Rectal smooth muscle tissue (tissue), 1 donor: ENCODE results near the gene KCTD1.
"Not testable (repeated sequence)": the region's sequence is repeated elsewhere in the genome, so short reads cannot be mapped to it uniquely, and the experiment has no call there.

Source experiments
- H3K27ac ChIP-seq: one replicate; pipeline ENCODE4 v1.7.0; 2013; ENCODE audit warnings: low read depth, low read length, inconsistent platforms
- H3K27me3 ChIP-seq: one replicate; pipeline ENCODE4 v1.7.0; 2013; ENCODE audit warnings: low read length; ENCODE audit not compliant: control insufficient read depth, insufficient read depth
- H3K36me3 ChIP-seq: one replicate; pipeline ENCODE4 v1.7.0; 2013; ENCODE audit warnings: low read length; ENCODE audit not compliant: control insufficient read depth, insufficient read depth
- H3K4me1 ChIP-seq: one replicate; pipeline ENCODE4 v1.7.0; 2013; ENCODE audit warnings: low read length; ENCODE audit not compliant: control insufficient read depth, insufficient read depth
- H3K4me3 ChIP-seq: one replicate; pipeline ENCODE4 v1.7.0; 2013; ENCODE audit warnings: low read length
- H3K9ac ChIP-seq: one replicate; pipeline ENCODE4 v1.7.0; 2013; ENCODE audit warnings: low read length

KCTD1 gene

GRCh38 chr18:26454616-26455015 is 93.7 kb downstream of the KCTD1 start:
- no peaks in the 10 kb centered on the region for H3K27me3 ChIP-seq
- H3K4me1 ChIP-seq = no peaks in the 10 kb centered on the region
- no peaks in the 10 kb centered on the region for H3K36me3 ChIP-seq
- H3K27ac ChIP-seq = no peak overlapping the region
- no peak overlapping the region for H3K4me3 ChIP-seq
- H3K9ac ChIP-seq = no peak overlapping the region

DNA sequence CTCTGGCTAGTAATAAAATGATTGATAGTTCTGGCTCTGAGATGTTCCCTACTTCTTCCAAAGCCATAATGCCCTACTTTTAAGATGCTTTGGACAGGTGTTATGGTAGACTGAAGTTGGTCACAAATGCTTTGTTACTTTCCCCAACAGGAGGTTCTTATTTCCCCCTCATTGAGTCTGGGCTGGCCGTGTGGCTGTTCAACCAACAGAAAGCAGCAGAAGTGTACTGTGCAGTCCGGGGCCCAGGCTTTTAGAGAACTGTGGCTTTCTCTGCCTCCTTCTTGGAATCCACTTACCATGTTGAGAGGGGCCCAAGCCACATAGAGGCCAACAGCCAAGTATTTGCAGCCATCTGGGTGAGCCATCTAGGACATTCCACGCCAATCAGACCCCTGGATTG is 94.2 kb downstream of the KCTD1 start:
- no peaks in the 10 kb centered on the region for H3K4me1 ChIP-seq
- no peak overlapping the region for H3K27ac ChIP-seq

DNA sequence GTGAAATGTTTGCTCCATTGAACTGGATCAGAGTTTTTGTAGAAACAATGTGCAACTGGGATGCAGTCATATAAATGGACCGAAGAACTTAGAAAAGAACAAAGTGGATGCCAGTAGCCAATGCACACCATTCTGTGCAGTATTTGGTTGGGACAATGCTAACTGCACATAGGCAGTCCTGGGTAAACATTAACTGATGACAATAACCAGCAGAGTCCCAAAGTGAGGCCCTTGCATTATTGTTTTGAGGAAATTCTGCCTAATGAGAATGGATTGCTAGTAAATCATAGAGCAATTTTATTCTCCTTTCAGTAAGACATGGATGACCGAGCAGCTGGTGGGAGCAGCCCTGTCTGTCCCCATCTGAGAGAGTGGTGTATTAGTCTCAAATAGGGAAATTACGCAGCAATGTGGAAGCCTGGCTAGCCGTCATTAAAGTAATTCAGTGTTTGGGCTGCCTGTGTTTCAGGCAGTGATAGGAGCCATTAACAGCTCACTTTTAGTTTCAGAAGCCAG is 94.9 kb downstream of the KCTD1 start:
- no peak overlapping the region for H3K27ac ChIP-seq
- no peaks in the 10 kb centered on the region for H3K4me1 ChIP-seq
- H3K9ac ChIP-seq = no peak overlapping the region
- no peaks in the 10 kb centered on the region for H3K36me3 ChIP-seq
- no peaks in the 10 kb centered on the region for H3K27me3 ChIP-seq
- no peak overlapping the region for H3K4me3 ChIP-seq

More for the DNA sequence above, 94.2 kb downstream of the KCTD1 start:
- no peaks in the 10 kb centered on the region for H3K27me3 ChIP-seq
- no peak overlapping the region for H3K9ac ChIP-seq
- no peaks in the 10 kb centered on the region for H3K36me3 ChIP-seq
- no peak overlapping the region for H3K4me3 ChIP-seq

DNA sequence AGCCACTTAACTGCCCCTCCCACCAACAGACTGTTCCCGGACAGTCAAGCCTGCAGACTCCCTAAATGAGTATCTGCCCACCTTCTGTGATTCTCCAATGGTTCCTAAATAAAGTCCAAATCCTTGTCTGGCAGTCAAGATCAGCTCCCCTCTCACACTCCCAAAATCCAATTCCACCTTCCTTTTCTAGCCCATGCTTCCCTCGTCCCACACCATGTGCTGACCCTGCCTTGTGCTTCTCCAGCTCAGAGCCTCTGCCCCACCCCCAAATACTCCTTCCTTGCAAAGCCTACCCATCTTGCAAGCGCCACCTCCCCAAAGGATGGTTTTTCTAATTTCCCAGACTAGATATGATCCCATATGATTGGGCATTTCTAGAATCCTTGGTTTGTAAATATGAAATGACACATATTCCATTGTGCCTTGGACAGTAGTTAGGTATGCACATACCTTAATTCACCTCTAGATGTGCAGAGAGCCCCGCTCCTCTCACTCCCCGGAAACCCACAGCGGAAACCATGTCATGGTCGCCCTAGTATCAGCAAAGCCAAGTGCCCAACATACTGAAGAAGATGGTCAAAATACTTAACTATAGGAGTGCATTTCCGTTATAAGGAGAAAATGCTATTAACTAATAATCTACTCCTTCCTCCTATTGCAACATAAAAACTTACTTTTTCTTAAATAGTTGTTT is 97.2 kb downstream of the KCTD1 start:
- Histone ChIP-seq H3K27me3 (no peaks in the 10 kb centered on the region), H3K36me3 (no peaks in the 10 kb centered on the region), H3K4me3 (no peak overlapping the region), H3K9ac (no peak overlapping the region), H3K27ac (no peak overlapping the region), H3K4me1 (no peaks in the 10 kb centered on the region)

DNA sequence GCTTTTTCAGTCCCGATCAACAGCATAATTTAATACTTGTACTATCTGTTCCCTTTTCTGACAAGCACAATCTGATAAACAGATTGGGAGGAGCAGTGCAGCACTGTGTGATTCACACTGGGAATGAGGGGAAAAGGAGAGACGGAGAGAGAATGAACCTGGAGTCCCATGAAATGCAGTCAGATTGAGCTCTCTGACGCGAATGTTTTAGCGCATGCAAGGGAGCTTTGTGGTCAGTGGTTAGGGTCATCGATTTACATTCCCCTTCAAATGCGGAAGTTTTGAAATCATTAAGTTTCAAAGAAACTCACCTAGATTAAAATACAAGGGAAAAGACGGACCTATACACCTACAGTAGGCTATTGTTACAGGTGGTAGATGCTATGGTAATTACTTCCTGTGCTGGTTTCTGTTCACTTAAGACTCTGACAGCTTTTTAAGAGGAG is 99.6 kb downstream of the KCTD1 start:
- H3K4me3 ChIP-seq = no peak overlapping the region
- no peaks in the 10 kb centered on the region for H3K27me3 ChIP-seq
- no peak overlapping the region for H3K27ac ChIP-seq

DNA sequence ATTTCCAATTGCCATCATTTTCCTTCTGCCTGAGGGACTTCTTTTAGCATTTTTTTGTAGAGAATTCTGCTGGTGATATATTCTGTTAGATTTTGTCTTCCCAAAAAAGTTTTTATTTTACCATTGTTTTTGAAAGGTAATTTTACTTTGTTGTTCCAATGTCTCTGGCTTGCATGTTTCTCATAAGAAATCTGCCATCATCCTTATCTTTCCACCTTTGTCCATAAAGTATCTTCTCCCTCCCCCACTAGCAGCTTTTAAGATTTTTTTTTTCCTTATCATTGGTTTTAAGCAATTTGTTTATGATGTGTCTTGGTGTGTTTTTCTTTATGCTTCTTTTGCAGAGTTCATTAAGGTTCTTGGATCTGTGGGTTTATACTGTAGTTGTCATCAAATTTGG is 104.5 kb downstream of the KCTD1 start:
- H3K36me3 ChIP-seq = no peaks in the 10 kb centered on the region
- no peaks in the 10 kb centered on the region for H3K4me1 ChIP-seq
- H3K27me3 ChIP-seq = no peaks in the 10 kb centered on the region
- H3K9ac ChIP-seq = no peak overlapping the region
- H3K4me3 ChIP-seq = no peak overlapping the region
- H3K27ac ChIP-seq = no peak overlapping the region

More for the DNA sequence above, 99.6 kb downstream of the KCTD1 start:
- Histone ChIP-seq H3K36me3 (no peaks in the 10 kb centered on the region), H3K4me1 (no peaks in the 10 kb centered on the region), H3K9ac (no peak overlapping the region)

DNA sequence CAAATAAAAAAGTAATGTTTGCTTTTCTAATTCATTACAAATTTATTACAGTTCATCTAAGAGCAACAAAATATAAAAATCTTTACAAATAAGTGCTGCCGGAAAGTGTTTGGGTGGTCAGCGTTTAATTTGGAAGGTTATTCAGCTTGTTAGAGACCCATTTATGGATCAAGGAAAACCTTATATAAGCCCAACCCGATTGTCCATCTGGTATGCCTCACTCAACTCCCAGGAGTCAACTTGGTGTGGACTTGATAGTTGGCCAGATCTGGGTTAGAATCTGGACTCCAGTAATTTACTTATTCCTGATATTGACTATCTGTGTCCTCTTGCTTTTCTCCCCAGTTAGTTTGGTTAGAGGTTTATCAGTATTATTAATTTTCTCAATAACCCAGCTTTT is 106.2 kb downstream of the KCTD1 start:
- H3K27me3 ChIP-seq = no peaks in the 10 kb centered on the region
- H3K27ac ChIP-seq = no peak overlapping the region
- no peak overlapping the region for H3K9ac ChIP-seq
- no peaks in the 10 kb centered on the region for H3K4me1 ChIP-seq
- no peak overlapping the region for H3K4me3 ChIP-seq
- H3K36me3 ChIP-seq = no peaks in the 10 kb centered on the region

DNA sequence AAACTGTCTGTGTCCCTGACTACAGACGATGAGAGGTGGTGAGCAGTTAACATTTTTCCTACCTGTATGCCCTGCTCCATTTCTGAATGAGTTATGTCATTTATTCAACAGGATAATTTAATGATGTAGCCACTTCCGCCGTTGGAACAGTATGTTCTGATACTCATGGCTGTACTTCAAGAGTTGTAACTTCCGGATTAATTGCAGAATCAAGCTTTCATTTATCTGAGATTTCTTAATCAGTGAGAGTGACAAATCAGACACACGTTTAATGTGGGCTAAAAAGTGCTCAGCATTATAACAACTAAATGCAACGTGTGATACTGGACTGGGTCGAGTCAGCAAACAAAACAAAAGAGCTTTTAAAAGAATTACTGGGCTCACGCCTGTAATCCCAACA is 107.7 kb downstream of the KCTD1 start:
- Histone ChIP-seq H3K36me3 (no peaks in the 10 kb centered on the region), H3K27ac (no peak overlapping the region), H3K9ac (no peak overlapping the region), H3K4me1 (no peaks in the 10 kb centered on the region), H3K4me3 (no peak overlapping the region), H3K27me3 (no peaks in the 10 kb centered on the region)

DNA sequence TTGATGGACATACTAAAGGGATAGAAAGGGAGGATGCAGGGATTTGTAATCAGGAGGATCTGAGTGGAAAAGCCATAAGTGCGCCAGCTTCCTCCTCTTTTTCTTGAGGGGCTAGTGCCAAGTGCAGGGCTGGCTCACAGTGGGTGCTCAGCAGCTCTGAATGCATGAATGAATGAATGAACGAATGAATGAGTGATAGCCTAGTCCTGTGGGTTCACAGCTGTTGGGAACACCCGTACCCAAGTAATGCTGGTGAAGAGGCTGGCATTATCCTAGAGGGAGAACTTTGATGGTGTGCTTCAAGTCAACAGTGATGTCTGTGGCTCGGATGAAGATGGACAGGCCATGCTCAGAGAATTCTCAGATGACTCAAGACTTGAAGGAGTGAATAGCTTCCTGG is 108.8 kb downstream of the KCTD1 start:
- H3K9ac ChIP-seq = no peak overlapping the region
- H3K27ac ChIP-seq = no peak overlapping the region
- H3K4me3 ChIP-seq = no peak overlapping the region

DNA sequence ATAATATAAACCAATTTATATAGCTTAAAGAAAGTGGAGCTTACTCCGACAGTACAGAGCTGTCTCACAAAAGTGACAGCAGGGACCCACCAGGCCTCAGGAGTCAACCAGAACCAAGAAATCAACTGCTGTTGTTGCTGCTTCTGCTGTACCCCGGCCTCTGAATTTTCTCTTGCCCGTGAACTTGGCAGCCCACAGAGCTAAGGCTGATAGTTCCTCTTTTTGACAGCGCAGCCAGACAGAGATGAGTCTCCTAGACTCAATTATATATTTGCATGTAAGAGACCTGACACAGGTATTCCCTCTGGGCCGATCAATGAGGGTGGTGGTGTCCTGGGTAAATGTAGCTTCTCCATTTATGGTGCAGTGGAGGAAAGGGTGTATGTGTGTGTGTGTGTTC is 109.4 kb downstream of the KCTD1 start:
- H3K9ac ChIP-seq = no peak overlapping the region

More for the DNA sequence above, 108.8 kb downstream of the KCTD1 start:
- Histone ChIP-seq H3K36me3 (no peaks in the 10 kb centered on the region), H3K4me1 (no peaks in the 10 kb centered on the region), H3K27me3 (no peaks in the 10 kb centered on the region)

GRCh38 chr18:26437634-26438033 is 110.7 kb downstream of the KCTD1 start:
- H3K27ac ChIP-seq, H3K36me3 ChIP-seq, H3K4me1 ChIP-seq, H3K9ac ChIP-seq, H3K4me3 ChIP-seq, H3K27me3 ChIP-seq: not testable (repeated sequence)

More for the DNA sequence above, 109.4 kb downstream of the KCTD1 start:
- H3K4me3 ChIP-seq = no peak overlapping the region
- no peaks in the 10 kb centered on the region for H3K4me1 ChIP-seq
- H3K36me3 ChIP-seq = no peaks in the 10 kb centered on the region
- no peaks in the 10 kb centered on the region for H3K27me3 ChIP-seq
- no peak overlapping the region for H3K27ac ChIP-seq

DNA sequence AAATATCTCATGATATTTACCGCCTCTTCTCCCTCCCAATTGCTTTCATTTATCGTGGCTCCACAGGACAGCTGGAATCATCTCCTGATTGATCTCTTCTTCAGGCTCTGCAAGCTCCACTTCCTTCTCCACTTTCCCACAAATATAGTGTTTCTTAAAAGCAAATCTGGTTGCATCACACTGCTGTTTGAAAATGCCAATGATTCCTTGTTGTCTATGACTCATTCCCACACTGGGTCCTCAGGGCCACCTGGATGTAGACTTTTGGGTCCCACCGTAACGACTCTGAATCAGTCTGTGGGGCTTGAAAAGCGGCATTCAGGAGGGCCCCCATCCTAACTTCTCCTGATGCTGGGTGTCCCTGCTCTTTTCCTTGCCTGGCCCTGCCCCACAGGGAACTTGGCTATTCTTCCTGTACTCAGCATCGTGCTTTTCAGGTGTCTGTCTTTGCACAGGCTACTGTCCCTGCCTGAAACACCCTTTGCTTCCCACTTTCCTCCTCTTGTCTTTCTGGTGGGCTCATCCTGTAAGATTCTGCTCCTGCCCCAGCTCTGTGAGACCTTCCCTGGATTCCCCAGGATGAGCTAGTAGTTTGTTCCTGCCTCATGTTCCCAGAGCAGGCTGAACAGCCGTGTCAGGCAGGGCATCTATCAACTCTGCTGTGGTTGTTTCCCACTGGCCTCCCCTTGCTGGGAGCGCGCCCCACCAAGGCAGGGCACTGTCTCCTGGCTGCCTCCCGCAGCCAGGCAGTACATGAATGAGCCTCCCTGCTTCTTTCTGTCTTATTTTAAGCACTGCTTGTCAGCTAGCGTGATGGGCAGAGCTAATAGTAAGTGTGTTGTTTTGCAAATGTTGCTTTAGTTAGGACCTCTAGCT is 111.9 kb downstream of the KCTD1 start:
- Histone ChIP-seq H3K4me1 (no peaks in the 10 kb centered on the region), H3K27me3 (no peaks in the 10 kb centered on the region), H3K27ac (no peak overlapping the region), H3K9ac (no peak overlapping the region), H3K4me3 (no peak overlapping the region), H3K36me3 (no peaks in the 10 kb centered on the region)
